GM23338 (cell line): ENCODE measurements around the gene ERMARD. TPM values are rescaled to one million over a fixed set of nuclear protein-coding genes. Genes with fewer than 3 reads are reported as not detected.

Experiments used
- ATAC-seq: fragments of 200-7000 bp; cut with Tn5 transposase; 3 replicates; pipeline ENCODE4 v1.9.1; 2020
- DNase-seq: peaks from one replicate; pipeline ENCODE4 v3.0.0-alpha.2; 2015; ENCODE audit warnings: low spot score
- H2AFZ ChIP-seq: fragments of 200-600 bp; sonication (generic); 2 replicates; pipeline ENCODE4 v1.8.0; 2016; ENCODE audit warnings: antibody characterized with exemption, mild to moderate bottlenecking, moderate library complexity
- H3F3A ChIP-seq: fragments of 200-600 bp; sonication (generic); replicated peaks from 2 replicates; pipeline ENCODE4 v1.8.0; 2017; ENCODE audit warnings: antibody characterized with exemption, mixed run types, low read depth
- H3K27ac ChIP-seq: fragments of 200-600 bp; sonication (generic); 2 replicates; pipeline ENCODE4 v1.6.1; 2016; ENCODE audit warnings: low read depth
- H3K27me3 ChIP-seq: fragments of 200-600 bp; sonication (generic); 2 replicates; pipeline ENCODE4 v1.8.0; 2016; ENCODE audit warnings: mild to moderate bottlenecking, mixed run types, moderate library complexity; ENCODE audit not compliant: insufficient read depth
- H3K36me3 ChIP-seq: fragments of 200-600 bp; sonication (generic); 2 replicates; pipeline ENCODE4 v1.8.0; 2016; ENCODE audit warnings: mild to moderate bottlenecking; ENCODE audit not compliant: insufficient read depth
- H3K4me1 ChIP-seq: fragments of 200-600 bp; sonication (generic); 2 replicates; pipeline ENCODE4 v1.8.0; 2016; ENCODE audit warnings: mild to moderate bottlenecking, moderate library complexity; ENCODE audit not compliant: insufficient read depth
- H3K4me2 ChIP-seq: fragments of 200-600 bp; sonication (generic); 2 replicates; pipeline ENCODE4 v1.7.1; 2017; ENCODE audit warnings: mixed run types
- H3K4me3 ChIP-seq: fragments of 200-600 bp; sonication (generic); 2 replicates; pipeline ENCODE4 v1.6.1; 2016; ENCODE audit warnings: mixed run types
- H3K79me2 ChIP-seq: fragments of 200-600 bp; sonication (generic); replicated peaks from 2 replicates; pipeline ENCODE4 v1.8.0; 2017; ENCODE audit warnings: mild to moderate bottlenecking; ENCODE audit not compliant: insufficient read depth
- H3K9me2 ChIP-seq: fragments of 200-600 bp; sonication (generic); 2 replicates; pipeline ENCODE4 v1.8.0; 2017; ENCODE audit not compliant: insufficient read depth
- H4K20me1 ChIP-seq: fragments of 200-600 bp; sonication (generic); replicated peaks from 2 replicates; pipeline ENCODE4 v1.8.0; 2017; ENCODE audit warnings: mild to moderate bottlenecking; ENCODE audit not compliant: insufficient read depth
- H3K27ac Mint-ChIP-seq: 2 replicates; pipeline ENCODE4 v1.8.0; 2020; ENCODE audit warnings: inconsistent platforms, mild to moderate bottlenecking, moderate library complexity, mixed read lengths
- H3K27me3 Mint-ChIP-seq: 3 replicates; pipeline ENCODE4 v1.8.0; 2022; ENCODE audit warnings: low read depth, mild to moderate bottlenecking, moderate library complexity, mixed read lengths, inconsistent platforms; ENCODE audit not compliant: insufficient read depth, poor library complexity
- H3K36me3 Mint-ChIP-seq: 3 replicates; pipeline ENCODE4 v1.8.0; 2021; ENCODE audit warnings: low read depth, mild to moderate bottlenecking, inconsistent platforms, moderate library complexity, mixed read lengths
- H3K4me1 Mint-ChIP-seq: 3 replicates; pipeline ENCODE4 v1.8.0; 2020; ENCODE audit warnings: mild to moderate bottlenecking, inconsistent platforms, mixed read lengths
- H3K4me3 Mint-ChIP-seq: 3 replicates; pipeline ENCODE4 v1.8.0; 2021; ENCODE audit warnings: moderate library complexity, mild to moderate bottlenecking, inconsistent platforms, mixed read lengths
- H3K9me3 Mint-ChIP-seq: 3 replicates; pipeline ENCODE4 v1.8.0; 2020; ENCODE audit warnings: moderate library complexity, mild to moderate bottlenecking, inconsistent platforms, mixed read lengths
- CREB1 ChIP-seq: fragments of 250-450 bp; sonication (Bioruptor Pico); IDR thresholded peaks from 2 replicates; pipeline ENCODE4 v1.5.0; 2020; ENCODE audit warnings: low read depth, mild to moderate bottlenecking, moderate library complexity
- CTCF ChIP-seq, 2 experiments: fragments of 200-600 bp in 1 of 2; sonication (generic) in 1 of 2; conservative IDR thresholded peaks; 2 replicates each; pipeline versions ENCODE4 v1.5.1 to v1.6.1; 2016 to 2017; ENCODE audit warnings: antibody characterized with exemption in 2 of 2, low read depth in 2 of 2, mild to moderate bottlenecking in 2 of 2, moderate library complexity in 1 of 2
- EZH2 ChIP-seq: fragments of 200-600 bp; sonication (generic); IDR thresholded peaks from one replicate; pipeline ENCODE4 v1.8.0; 2017; ENCODE audit warnings: antibody characterized with exemption, mild to moderate bottlenecking, low read depth; ENCODE audit not compliant: unreplicated experiment
- EZH2phosphoT487 ChIP-seq: fragments of 200-600 bp; sonication (generic); IDR thresholded peaks from one replicate; pipeline ENCODE4 v1.8.1; 2018; ENCODE audit warnings: antibody characterized with exemption; ENCODE audit not compliant: unreplicated experiment
- JUNB ChIP-seq: IDR thresholded peaks from one replicate; pipeline ENCODE4 v1.6.1; 2016; ENCODE audit warnings: antibody characterized with exemption; ENCODE audit not compliant: unreplicated experiment
- REST ChIP-seq: IDR thresholded peaks from one replicate; pipeline ENCODE4 v1.6.1; 2018; ENCODE audit warnings: antibody characterized with exemption; ENCODE audit not compliant: unreplicated experiment
- STAT1 ChIP-seq: IDR thresholded peaks from one replicate; pipeline ENCODE4 v1.6.1; 2016; ENCODE audit warnings: antibody characterized with exemption; ENCODE audit not compliant: unreplicated experiment
- ZNF114 ChIP-seq: fragments of 250-450 bp; sonication (Bioruptor Pico); IDR thresholded peaks from 2 replicates; pipeline ENCODE4 v1.5.0; 2020; ENCODE audit warnings: mild to moderate bottlenecking, moderate library complexity
- ZNF331 ChIP-seq: fragments of 250-450 bp; sonication (Bioruptor Pico); IDR thresholded peaks from 2 replicates; pipeline ENCODE4 v1.5.0; 2020; ENCODE audit warnings: low read depth, mild to moderate bottlenecking, moderate library complexity
- polyA plus RNA-seq: library from polyadenylated mRNA; unstranded; fragments of >200 nt; fragmentation: Nextera tagmentation; extraction: Ambion mirVana; gene quantifications from 2 replicates; pipeline ENCODE4 v1.2.1, GENCODE V29; 2016
- total RNA-seq: library from RNA; depleted of rRNA; stranded (reverse); fragments of >200 nt; shearing (Covaris generic); gene quantifications from 2 replicates; pipeline ENCODE4 v1.2.3, GENCODE V29; 2014
- TF ChIP-seq, protein P1 (sequence below): fragments of 250-450 bp; sonication (Bioruptor Pico); IDR thresholded peaks from 2 replicates; pipeline ENCODE4 v1.5.0; 2020; ENCODE audit warnings: mild to moderate bottlenecking, moderate library complexity
- TF ChIP-seq, protein P2 (sequence below): IDR thresholded peaks from 2 replicates; pipeline ENCODE4 v1.6.1; 2016; ENCODE audit warnings: antibody characterized with exemption

Gene ERMARD
- total and polyA plus RNA-seq, 2 experiments from 2014 or later, result 7.6 to 8.6 TPM

GRCh38 chr6:169812257-169812644, 60.8 kb downstream of the ERMARD start:
- H3K27me3 ChIP-seq, result no peaks in the 10 kb centered on the region
- Mint-ChIP-seq H3K36me3 (peaks cover 10% of the 10 kb centered on the region; the same call in 2 of the 3 replicates), H3K4me1 (peaks cover 9% of the 10 kb centered on the region), H3K27me3 (peaks cover 9% of the 10 kb centered on the region), H3K4me3 (no peak overlapping the region), H3K9me3 (peaks cover 22% of the 10 kb centered on the region), H3K27ac (no peak overlapping the region)
- no peaks in the 10 kb centered on the region for H3K9me2 ChIP-seq
- peaks cover 7% of the 10 kb centered on the region; the same call in 1 of the 2 replicates for H3K4me1 ChIP-seq
- no peak overlapping the region for H3K4me2 ChIP-seq
- no peak for TF ChIP-seq JUNB
- no peak for TF ChIP-seq CREB1 (CRISPR knock-in tag)
- TF ChIP-seq, protein P1, sequence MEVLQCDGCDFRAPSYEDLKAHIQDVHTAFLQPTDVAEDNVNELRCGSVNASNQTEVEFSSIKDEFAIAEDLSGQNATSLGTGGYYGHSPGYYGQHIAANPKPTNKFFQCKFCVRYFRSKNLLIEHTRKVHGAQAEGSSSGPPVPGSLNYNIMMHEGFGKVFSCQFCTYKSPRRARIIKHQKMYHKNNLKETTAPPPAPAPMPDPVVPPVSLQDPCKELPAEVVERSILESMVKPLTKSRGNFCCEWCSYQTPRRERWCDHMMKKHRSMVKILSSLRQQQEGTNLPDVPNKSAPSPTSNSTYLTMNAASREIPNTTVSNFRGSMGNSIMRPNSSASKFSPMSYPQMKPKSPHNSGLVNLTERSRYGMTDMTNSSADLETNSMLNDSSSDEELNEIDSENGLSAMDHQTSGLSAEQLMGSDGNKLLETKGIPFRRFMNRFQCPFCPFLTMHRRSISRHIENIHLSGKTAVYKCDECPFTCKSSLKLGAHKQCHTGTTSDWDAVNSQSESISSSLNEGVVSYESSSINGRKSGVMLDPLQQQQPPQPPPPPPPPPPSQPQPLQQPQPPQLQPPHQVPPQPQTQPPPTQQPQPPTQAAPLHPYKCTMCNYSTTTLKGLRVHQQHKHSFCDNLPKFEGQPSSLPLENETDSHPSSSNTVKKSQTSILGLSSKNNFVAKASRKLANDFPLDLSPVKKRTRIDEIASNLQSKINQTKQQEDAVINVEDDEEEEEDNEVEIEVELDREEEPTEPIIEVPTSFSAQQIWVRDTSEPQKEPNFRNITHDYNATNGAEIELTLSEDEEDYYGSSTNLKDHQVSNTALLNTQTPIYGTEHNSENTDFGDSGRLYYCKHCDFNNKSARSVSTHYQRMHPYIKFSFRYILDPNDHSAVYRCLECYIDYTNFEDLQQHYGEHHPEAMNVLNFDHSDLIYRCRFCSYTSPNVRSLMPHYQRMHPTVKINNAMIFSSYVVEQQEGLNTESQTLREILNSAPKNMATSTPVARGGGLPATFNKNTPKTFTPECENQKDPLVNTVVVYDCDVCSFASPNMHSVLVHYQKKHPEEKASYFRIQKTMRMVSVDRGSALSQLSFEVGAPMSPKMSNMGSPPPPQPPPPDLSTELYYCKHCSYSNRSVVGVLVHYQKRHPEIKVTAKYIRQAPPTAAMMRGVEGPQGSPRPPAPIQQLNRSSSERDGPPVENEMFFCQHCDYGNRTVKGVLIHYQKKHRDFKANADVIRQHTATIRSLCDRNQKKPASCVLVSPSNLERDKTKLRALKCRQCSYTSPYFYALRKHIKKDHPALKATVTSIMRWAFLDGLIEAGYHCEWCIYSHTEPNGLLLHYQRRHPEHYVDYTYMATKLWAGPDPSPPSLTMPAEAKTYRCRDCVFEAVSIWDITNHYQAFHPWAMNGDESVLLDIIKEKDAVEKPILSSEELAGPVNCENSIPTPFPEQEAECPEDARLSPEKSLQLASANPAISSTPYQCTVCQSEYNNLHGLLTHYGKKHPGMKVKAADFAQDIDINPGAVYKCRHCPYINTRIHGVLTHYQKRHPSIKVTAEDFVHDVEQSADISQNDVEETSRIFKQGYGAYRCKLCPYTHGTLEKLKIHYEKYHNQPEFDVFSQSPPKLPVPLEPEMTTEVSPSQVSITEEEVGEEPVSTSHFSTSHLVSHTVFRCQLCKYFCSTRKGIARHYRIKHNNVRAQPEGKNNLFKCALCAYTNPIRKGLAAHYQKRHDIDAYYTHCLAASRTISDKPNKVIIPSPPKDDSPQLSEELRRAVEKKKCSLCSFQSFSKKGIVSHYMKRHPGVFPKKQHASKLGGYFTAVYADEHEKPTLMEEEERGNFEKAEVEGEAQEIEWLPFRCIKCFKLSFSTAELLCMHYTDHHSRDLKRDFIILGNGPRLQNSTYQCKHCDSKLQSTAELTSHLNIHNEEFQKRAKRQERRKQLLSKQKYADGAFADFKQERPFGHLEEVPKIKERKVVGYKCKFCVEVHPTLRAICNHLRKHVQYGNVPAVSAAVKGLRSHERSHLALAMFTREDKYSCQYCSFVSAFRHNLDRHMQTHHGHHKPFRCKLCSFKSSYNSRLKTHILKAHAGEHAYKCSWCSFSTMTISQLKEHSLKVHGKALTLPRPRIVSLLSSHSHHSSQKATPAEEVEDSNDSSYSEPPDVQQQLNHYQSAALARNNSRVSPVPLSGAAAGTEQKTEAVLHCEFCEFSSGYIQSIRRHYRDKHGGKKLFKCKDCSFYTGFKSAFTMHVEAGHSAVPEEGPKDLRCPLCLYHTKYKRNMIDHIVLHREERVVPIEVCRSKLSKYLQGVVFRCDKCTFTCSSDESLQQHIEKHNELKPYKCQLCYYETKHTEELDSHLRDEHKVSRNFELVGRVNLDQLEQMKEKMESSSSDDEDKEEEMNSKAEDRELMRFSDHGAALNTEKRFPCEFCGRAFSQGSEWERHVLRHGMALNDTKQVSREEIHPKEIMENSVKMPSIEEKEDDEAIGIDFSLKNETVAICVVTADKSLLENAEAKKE, result no peak
- TF ChIP-seq REST, result no peak
- TF ChIP-seq STAT1, result no peak
- TF ChIP-seq EZH2phosphoT487, result no peak
- TF ChIP-seq ZNF114 (CRISPR knock-in tag), result no peak
- no peak for TF ChIP-seq EZH2
- TF ChIP-seq ZNF331, result no peak
- TF ChIP-seq CTCF (conservative IDR thresholded peaks at IDR 0.05; ENCODE audit: low read depth in 2 of 2), result no peak
- TF ChIP-seq, protein P2, sequence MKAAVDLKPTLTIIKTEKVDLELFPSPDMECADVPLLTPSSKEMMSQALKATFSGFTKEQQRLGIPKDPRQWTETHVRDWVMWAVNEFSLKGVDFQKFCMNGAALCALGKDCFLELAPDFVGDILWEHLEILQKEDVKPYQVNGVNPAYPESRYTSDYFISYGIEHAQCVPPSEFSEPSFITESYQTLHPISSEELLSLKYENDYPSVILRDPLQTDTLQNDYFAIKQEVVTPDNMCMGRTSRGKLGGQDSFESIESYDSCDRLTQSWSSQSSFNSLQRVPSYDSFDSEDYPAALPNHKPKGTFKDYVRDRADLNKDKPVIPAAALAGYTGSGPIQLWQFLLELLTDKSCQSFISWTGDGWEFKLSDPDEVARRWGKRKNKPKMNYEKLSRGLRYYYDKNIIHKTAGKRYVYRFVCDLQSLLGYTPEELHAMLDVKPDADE, result no peak
- H3K79me2 ChIP-seq, result no peaks in the 10 kb centered on the region
- ATAC-seq (no peak), DNase-seq (no peak)
- no peak overlapping the region for H3K27ac ChIP-seq
- no peak overlapping the region for H3K4me3 ChIP-seq
- H3K36me3 ChIP-seq, result no peaks in the 10 kb centered on the region
- no peaks in the 10 kb centered on the region for H4K20me1 ChIP-seq
- H2AFZ ChIP-seq, result no peak overlapping the region
- no peaks in the 10 kb centered on the region for H3F3A ChIP-seq
